Neural progenitor cell (in vitro differentiated cells): ENCODE results near the gene PHETA2.

ENCODE experiments used
- CTCF ChIP-seq: fragments of 200-600 bp; sonication (generic); IDR thresholded peaks from 2 replicates; pipeline ENCODE4 v1.5.1; 2017; ENCODE audit warnings: antibody characterized with exemption, mild to moderate bottlenecking
- EZH2 ChIP-seq: fragments of 200-600 bp; sonication (generic); IDR thresholded peaks from 2 replicates; pipeline ENCODE4 v1.6.1; 2017; ENCODE audit warnings: antibody characterized with exemption, mild to moderate bottlenecking, moderate library complexity
- EZH2phosphoT487 ChIP-seq: fragments of 200-600 bp; sonication (generic); IDR thresholded peaks from 2 replicates; pipeline ENCODE4 v1.6.1; 2017; ENCODE audit warnings: antibody characterized with exemption

- TF ChIP-seq CTCF (no peak), EZH2phosphoT487 (no peak), EZH2 (no peak)
These were observed 6.2 kb downstream of the PHETA2 start for GRCh38 chr22:42080287-42080686.
